Measurements from ENCODE around the gene ZMAT2.

GRCh38 chr5:140678993-140679392, 21.3 kb upstream of the ZMAT2 start:
- TF ChIP-seq POLR2A (IDR thresholded peaks at IDR 0.05; ENCODE audit: low read length) (peak; percentile 33), GATA1 (IDR thresholded peaks at IDR 0.05; ENCODE audit: low read depth, low read length) (no peak)

Data from erythroblast (primary cell).